ENCODE data around the gene KRTAP20-3.

DNA sequence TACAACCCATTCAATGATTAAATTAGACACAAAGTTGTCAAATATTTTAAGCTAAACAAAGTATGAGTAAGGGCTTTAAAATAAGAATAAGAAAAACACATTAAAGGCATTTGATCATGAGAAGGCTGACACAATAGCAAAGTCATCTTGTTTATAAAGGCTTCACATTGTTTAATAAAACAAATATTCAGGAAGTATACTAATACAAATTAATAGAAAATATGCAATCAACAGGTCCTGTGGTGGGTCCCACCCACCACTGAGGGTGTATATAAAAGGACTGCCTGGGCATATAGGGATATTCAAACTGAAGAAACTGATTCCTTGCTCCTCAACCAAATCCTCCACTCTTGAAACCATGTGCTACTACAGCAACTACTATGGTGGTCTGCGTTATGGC is 7.8 kb upstream of the KRTAP20-3 start, which contains the start of gene KRTAP20-2:
- no peak for TF ChIP-seq EZH2 (IDR thresholded peaks at IDR 0.05; ENCODE audit: low read length, unreplicated experiment)
- TF ChIP-seq, protein P1, sequence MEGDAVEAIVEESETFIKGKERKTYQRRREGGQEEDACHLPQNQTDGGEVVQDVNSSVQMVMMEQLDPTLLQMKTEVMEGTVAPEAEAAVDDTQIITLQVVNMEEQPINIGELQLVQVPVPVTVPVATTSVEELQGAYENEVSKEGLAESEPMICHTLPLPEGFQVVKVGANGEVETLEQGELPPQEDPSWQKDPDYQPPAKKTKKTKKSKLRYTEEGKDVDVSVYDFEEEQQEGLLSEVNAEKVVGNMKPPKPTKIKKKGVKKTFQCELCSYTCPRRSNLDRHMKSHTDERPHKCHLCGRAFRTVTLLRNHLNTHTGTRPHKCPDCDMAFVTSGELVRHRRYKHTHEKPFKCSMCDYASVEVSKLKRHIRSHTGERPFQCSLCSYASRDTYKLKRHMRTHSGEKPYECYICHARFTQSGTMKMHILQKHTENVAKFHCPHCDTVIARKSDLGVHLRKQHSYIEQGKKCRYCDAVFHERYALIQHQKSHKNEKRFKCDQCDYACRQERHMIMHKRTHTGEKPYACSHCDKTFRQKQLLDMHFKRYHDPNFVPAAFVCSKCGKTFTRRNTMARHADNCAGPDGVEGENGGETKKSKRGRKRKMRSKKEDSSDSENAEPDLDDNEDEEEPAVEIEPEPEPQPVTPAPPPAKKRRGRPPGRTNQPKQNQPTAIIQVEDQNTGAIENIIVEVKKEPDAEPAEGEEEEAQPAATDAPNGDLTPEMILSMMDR (conservative IDR thresholded peaks at IDR 0.05; ENCODE audit: low read depth, low read length) = no peak

All from PC-3 (cell line).